Activated T-helper 17 cell treated with anti-CD3 and anti-CD28 coated beads, Interleukin-2, amount 50 U/mL, for 72 hours (primary cell): ENCODE results near the gene DAP. TPM values are rescaled to one million over a fixed set of nuclear protein-coding genes. Genes with fewer than 3 reads are reported as not detected.
A peak's percentile ranks its signal among the peaks of the same experiment; 100 is the strongest.
"Not testable (repeated sequence)": the region's sequence is repeated elsewhere in the genome, so short reads cannot be mapped to it uniquely, and the experiment has no call there.

Experiments
- ATAC-seq: fragments of 150-1000 bp; cut with Tn5 transposase; replicated peaks from 2 replicates; pipeline ENCODE4 v1.10.0; 2021; ENCODE audit warnings: mild to moderate bottlenecking, moderate library complexity
- H3K27ac Mint-ChIP-seq: one replicate; pipeline ENCODE4 v1.8.0; 2022; ENCODE audit warnings: mixed read lengths
- H3K27me3 Mint-ChIP-seq: one replicate; pipeline ENCODE4 v1.8.0; 2022; ENCODE audit warnings: mixed read lengths
- H3K36me3 Mint-ChIP-seq: one replicate; pipeline ENCODE4 v1.8.0; 2022; ENCODE audit warnings: low read depth, mild to moderate bottlenecking, mixed read lengths
- H3K4me1 Mint-ChIP-seq: one replicate; pipeline ENCODE4 v1.8.0; 2022; ENCODE audit warnings: mixed read lengths
- H3K4me3 Mint-ChIP-seq: one replicate; pipeline ENCODE4 v1.8.0; 2022; ENCODE audit warnings: mild to moderate bottlenecking, mixed read lengths
- H3K9me3 Mint-ChIP-seq: one replicate; pipeline ENCODE4 v1.8.0; 2022; ENCODE audit warnings: mixed read lengths
- total RNA-seq, 2 donors: library from RNA; stranded (reverse); gene quantifications; one replicate each; pipeline ENCODE4 v1.2.3, GENCODE V29; 2022

The DAP gene
- total RNA-seq, 2 donors from 2014 or later: 29.5 to 39.5 TPM

DNA sequence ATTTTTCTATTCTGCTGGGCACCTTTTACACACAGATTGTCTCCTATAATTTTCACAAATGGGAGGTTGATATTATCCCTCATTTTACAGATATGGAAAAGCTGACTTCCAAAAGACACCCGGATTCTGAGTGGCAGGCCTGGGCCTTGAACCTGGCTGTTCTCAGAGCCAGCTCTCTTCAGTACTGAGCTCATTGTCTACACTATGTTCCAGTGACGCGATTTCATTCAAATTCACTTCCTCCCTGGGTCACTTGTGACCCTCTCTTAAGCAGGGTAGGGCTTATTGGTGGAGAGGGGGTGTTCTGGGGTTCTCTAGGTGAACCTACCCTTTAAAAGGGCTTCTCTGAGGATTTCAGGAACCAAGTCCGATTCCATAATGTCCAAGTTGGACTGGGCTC is 127.0 kb downstream of the DAP start:
- peak overlapping the region; percentile 74 for H3K4me3 Mint-ChIP-seq
- no peak for ATAC-seq
- H3K27me3 Mint-ChIP-seq: peaks cover 15% of the 10 kb centered on the region
- peaks cover 42% of the 10 kb centered on the region for H3K4me1 Mint-ChIP-seq
- H3K36me3 Mint-ChIP-seq: peaks cover 8% of the 10 kb centered on the region
- H3K27ac Mint-ChIP-seq: peak overlapping the region; percentile 70
- no peaks in the 10 kb centered on the region for H3K9me3 Mint-ChIP-seq

DNA sequence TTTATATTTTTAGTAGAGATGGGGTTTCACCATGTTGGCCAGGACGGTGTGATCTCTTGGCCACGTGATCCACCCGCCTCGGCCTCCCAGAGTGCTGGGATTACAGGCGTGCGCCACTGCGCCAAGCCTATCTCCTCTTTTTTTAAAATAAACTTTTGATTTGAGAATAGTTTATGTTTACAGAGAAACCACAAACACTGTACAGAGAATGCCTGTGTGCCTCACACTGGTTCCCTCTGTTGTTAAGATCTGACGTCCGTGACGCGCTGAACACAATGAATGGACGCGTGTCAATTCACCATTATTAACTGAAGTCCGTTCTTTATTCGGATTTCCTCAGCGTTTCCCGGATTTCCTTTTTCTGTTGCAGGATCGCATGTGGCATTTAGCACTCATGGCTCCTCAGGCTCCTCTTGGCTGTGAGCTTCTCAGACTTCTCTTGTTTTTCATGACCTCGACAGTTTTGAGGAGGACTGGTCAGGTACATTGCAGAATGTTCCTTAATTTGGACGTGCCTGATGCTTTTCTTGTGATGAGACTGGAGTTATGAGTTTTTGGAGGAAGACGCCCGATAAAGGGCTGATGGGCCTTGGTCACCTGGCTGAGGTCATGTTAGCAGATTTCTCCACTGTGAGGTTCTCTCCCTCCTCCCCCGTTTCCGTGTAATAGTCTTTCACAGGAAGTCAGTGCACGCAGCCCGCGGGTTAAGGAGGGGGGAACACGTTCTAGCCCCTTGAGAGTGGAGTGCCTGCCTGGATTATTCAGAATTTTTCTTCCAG is 127.6 kb downstream of the DAP start:
- H3K27ac Mint-ChIP-seq: peak overlapping the region; percentile 70
- peaks cover 8% of the 10 kb centered on the region for H3K36me3 Mint-ChIP-seq
- peak overlapping the region; percentile 74 for H3K4me3 Mint-ChIP-seq
- no peaks in the 10 kb centered on the region for H3K9me3 Mint-ChIP-seq
- H3K4me1 Mint-ChIP-seq: peaks cover 42% of the 10 kb centered on the region
- no peak for ATAC-seq
- H3K27me3 Mint-ChIP-seq: peaks cover 20% of the 10 kb centered on the region

DNA sequence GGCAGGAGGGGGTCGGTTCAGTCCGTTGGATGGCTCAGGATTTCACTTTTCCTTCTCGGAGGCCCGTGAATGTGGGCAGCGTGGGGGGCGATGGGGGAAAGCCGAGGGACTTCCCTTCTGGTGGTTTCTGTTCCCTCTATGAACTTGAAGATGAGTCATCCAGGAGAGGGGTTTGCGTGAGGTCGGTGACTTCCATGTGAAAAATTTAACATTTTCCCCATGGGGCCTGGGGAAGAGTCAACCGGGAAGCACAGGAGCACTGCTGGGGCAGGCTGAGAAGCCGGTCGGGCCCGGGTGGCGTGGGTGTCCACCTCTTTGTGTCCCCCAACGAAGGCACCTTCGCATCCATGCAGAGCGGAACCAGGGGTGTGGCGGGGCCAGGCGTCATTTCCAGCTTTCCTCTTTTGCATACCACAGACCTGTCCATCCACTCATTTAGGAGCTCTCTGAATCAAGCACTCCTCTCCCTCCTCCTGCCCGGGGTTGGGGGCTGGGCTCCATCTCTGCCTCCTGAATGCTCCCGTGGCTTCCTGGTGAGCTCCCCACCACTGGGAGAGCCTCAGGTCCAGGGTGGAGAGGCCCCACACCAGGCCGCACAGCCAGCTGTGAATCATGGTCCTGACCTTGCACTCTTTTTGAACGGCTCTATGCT is 128.8 kb downstream of the DAP start:
- Mint-ChIP-seq H3K4me3 (peak overlapping the region; percentile 74), H3K9me3 (no peaks in the 10 kb centered on the region), H3K4me1 (peaks cover 50% of the 10 kb centered on the region), H3K27me3 (peaks cover 20% of the 10 kb centered on the region), H3K27ac (peak overlapping the region; percentile 86), H3K36me3 (no peaks in the 10 kb centered on the region)
- peak; percentile 68 for ATAC-seq

DNA sequence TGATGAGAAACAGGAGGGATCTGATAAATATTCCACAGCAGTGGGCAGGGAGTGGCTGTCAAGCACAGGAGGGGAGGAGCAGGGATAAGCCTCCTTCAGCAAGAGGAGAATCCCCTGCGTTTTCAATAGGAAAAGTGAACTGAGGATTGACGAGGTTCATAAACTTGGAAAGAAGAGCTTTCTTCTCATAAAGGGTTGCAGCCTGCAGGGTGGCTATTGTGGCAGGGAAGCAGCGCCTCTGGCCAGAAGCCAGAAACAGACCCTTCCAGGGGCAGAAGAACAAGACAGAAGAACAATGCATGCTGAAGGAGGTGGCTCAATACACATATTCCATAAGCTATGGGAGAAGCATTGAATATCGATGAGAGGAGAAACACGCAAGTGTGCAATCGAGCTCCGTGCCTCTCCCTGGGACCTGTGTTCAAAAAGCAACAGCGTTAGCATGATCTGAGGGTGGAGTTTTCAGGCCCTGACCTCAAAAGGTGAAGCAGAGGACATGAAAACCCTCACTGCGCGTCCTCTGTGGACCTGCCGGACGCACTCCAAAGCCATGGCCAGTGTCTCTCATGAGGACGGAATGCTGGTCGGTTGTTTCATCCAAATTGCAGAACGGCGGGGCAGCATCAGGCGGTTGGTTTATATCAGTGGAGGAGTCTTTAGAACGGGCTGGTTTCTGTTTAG is 129.6 kb downstream of the DAP start:
- H3K36me3 Mint-ChIP-seq: no peaks in the 10 kb centered on the region
- H3K4me3 Mint-ChIP-seq: peak overlapping the region; percentile 74
- H3K4me1 Mint-ChIP-seq: peaks cover 51% of the 10 kb centered on the region
- no peak for ATAC-seq
- peaks cover 20% of the 10 kb centered on the region for H3K27me3 Mint-ChIP-seq
- peak overlapping the region; percentile 86 for H3K27ac Mint-ChIP-seq
- H3K9me3 Mint-ChIP-seq: no peaks in the 10 kb centered on the region

DNA sequence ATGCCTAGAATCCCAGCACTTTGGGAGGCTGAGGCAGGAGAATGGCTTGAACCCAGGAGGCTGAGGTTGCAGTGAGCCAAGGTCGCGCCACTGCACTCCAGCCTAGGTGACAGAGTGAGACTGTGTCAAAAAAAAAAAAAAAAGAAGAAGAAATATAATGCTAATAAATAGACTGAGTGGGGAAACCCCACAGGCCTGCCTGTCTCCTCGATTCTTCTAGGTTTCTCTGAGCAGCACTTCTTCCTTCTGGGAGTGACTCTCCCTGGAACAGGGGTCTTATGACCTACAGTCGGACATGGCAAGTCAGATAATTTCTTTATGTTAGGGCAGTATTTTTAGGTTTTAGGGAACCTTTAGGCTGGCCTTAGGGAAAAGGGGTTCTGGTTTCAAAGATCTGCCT is 130.3 kb downstream of the DAP start:
- not testable (repeated sequence) for H3K36me3 Mint-ChIP-seq, H3K9me3 Mint-ChIP-seq, ATAC-seq
- peaks cover 46% of the 10 kb centered on the region for H3K4me1 Mint-ChIP-seq
- H3K27me3 Mint-ChIP-seq: peaks cover 20% of the 10 kb centered on the region
- H3K4me3 Mint-ChIP-seq: peak overlapping the region; percentile 74
- peak overlapping the region; percentile 86 for H3K27ac Mint-ChIP-seq

DNA sequence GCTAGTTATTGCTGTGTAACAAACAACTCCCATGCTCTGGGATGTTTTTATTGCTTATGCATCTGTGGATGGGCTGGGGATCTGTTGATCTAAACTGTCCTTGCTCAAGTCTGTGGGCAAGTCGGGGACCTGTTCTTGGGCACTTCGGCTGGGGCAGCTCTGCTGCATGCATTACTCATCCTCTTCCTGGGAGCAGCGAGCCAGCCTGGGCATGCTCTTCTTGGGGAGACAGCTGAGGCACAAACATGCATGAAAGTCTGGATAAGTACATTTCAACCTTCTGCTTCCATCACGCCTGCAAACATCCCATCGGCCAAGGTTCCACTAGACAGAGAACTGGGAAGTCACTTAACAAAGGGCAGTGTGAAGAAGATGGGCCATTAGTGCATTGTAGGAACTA is 130.9 kb downstream of the DAP start:
- Mint-ChIP-seq H3K27ac (no peak overlapping the region), H3K36me3 (no peaks in the 10 kb centered on the region), H3K9me3 (no peaks in the 10 kb centered on the region), H3K4me1 (peaks cover 40% of the 10 kb centered on the region), H3K4me3 (peak overlapping the region; percentile 74), H3K27me3 (peaks cover 20% of the 10 kb centered on the region)
- no peak for ATAC-seq

DNA sequence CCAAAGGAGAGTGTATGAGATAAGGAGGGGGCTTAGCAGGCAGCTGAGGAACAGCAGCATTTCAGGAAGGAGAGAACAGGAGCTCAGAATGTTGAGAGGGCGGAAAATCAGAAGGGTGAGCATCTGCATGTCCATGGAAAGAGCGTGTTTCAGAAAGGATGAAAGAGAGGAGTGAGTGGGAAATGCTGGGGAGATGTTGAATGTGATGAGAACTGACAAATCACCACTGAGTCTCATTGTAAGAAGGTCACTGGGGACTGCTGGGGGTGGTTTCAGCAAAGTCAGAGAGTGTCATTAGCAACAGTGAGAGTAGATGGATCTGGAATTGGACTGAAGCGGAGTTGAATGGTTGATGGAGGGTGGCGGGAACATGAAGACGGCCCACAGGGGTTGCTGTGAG is 131.4 kb downstream of the DAP start:
- Mint-ChIP-seq H3K4me3 (no peak overlapping the region), H3K9me3 (no peaks in the 10 kb centered on the region), H3K36me3 (no peaks in the 10 kb centered on the region), H3K27me3 (peaks cover 20% of the 10 kb centered on the region), H3K4me1 (peaks cover 36% of the 10 kb centered on the region), H3K27ac (no peak overlapping the region)
- no peak for ATAC-seq

Other genes starting within 250 kb of the DAP start
- gene ANKRD33B, start 197.2 kb downstream of the DAP start, total RNA-seq: 10 to 100 TPM in 1 of 2 donors, 1 to 10 TPM in 1; 7.8 to 12.2 TPM